ENCODE measurements around the gene TMEM145.

DNA sequence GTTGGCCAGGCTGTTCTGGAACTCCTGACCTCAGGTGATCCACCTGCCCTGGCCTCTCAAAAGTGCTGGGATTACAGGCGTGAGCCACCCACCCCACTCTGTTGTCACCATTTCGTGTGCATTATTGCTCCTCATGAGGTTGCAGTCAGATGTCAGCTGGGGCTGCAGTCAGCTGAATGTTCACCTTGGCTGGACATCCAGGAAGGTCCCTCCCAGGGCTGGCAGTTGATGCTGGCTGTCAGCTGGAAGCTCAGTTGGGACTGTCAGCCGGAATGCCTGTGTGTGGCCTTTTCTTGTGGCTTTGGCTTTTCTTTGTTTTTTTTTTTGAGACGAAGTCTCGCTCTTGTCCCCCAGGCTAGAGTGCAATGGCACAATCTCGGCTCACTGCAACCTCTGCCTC is 18.9 kb downstream of the TMEM145 start:
- TF ChIP-seq CTCF (IDR thresholded peaks at IDR 0.05), result no peak
- no peak for TF ChIP-seq POLR2A (IDR thresholded peaks at IDR 0.05; ENCODE audit: low read depth)
- TF ChIP-seq POLR2AphosphoS5 (IDR thresholded peaks at IDR 0.05), result no peak
- TF ChIP-seq EP300 (IDR thresholded peaks at IDR 0.05), result no peak

Data from esophagus muscularis mucosa (tissue), 4 donors.